KOPT-K1 (cell line): Measurements from ENCODE around the gene RNLS.

Experiments
- H3K27ac ChIP-seq: fragments of 200-600 bp; sonication (generic); 2 replicates; pipeline ENCODE4 v1.5.1; 2016; ENCODE audit warnings: antibody characterized with exemption, mild to moderate bottlenecking, low read depth, low read length; ENCODE audit not compliant: poor library complexity, severe bottlenecking
- H3K36me3 ChIP-seq: fragments of 200-600 bp; sonication (generic); 2 replicates; pipeline ENCODE4 v1.5.1; 2017; ENCODE audit warnings: antibody characterized with exemption, mild to moderate bottlenecking, low read length, moderate library complexity; ENCODE audit not compliant: insufficient read depth
- H3K9me3 ChIP-seq: fragments of 200-600 bp; sonication (generic); 2 replicates; pipeline ENCODE4 v1.5.1; 2017; ENCODE audit warnings: antibody characterized with exemption, low read length, mild to moderate bottlenecking; ENCODE audit not compliant: insufficient read depth, poor library complexity, severe bottlenecking

The RNLS gene

DNA sequence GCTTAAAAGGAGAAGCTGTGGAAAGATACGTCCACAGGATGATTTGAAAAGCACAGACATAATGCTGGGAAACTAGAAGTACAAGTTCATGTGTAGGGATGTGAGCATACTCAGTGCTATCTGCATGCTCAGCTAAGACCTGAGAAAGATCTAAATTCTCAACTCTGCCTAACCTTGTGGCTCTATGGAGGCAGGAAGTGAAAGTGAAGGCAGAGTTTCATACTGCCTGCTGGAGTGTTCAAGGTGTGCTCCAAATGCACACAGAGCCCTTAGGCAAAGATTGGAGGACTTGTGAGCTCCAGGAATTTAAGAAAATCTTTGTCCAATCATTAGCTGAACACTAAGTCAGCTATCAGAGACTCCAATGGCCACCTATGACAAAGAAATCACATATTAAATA, 190.9 kb downstream of the RNLS start:
- Histone ChIP-seq H3K9me3 (peaks cover 13% of the 10 kb centered on the region), H3K27ac (peak overlapping the region; percentile 100), H3K36me3 (no peaks in the 10 kb centered on the region)

DNA sequence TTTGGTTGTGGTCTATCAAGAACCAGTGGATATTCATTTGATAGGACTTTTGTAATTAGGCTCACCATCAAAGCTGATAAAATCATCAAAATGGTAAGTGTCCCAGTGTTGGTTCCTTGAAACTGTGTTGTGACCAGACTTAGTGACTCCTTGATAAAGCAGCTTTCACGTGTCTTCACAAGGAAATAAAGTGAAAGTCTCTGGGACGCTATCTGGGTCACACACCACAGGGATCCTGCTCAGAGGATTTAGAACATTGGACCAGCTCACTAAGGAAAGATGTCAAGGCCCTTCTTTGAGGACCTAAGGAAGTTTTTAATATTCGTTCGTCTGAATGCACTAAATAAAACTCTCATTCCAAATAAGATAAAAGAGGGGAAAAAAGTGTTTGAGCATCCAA, 193.1 kb downstream of the RNLS start:
- peak overlapping the region; percentile 100 for H3K27ac ChIP-seq
- no peaks in the 10 kb centered on the region for H3K36me3 ChIP-seq
- peaks cover under 1% of the 10 kb centered on the region for H3K9me3 ChIP-seq

DNA sequence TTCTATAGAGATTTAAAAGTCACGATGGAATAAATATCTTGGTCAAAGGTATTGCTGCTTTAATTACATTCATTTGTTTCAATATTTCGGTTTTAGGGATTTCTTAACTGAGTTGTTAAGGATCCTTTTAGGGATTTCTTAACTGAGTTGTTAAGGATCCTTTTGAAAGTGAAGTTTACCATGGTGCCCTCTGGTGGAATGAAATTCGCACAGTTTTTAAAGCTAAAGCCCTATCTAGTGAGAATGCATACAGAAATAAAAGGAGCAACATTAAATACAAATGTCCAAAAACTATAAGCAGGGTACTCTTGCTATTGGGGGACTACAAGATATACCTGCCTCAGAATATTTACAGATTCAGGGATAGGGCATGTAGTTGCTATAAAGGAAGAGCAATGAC, 193.7 kb downstream of the RNLS start:
- no peaks in the 10 kb centered on the region for H3K36me3 ChIP-seq
- H3K27ac ChIP-seq: peak overlapping the region; percentile 100
- no peaks in the 10 kb centered on the region for H3K9me3 ChIP-seq

DNA sequence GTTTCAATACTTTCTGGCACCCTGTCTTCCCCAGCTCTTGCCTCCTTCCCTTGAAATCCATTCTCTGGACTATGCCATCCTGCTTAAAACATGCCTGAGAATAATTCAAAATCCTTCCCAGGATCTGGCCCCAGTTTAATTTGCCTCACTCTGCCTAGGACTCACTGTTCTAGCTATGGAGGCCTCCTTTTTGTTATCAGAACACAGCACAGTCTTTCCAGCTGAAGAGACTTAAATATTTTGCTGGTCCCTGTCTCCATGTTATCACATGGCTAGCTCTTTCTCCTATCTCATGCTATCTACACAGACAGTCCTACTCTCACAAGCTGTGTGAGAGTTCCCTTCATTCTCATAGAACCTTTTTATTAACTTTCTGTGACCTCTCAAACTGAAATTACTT, 194.8 kb downstream of the RNLS start:
- Histone ChIP-seq H3K36me3 (peaks cover 3% of the 10 kb centered on the region; the same call in 1 of the 2 replicates), H3K9me3 (peaks cover 4% of the 10 kb centered on the region), H3K27ac (peak overlapping the region; percentile 100)

GRCh38 chr10:88386821-88387773, 196.0 kb downstream of the RNLS start:
- Histone ChIP-seq H3K36me3 (peaks cover 8% of the 10 kb centered on the region; the same call in 1 of the 2 replicates), H3K9me3 (peaks cover 16% of the 10 kb centered on the region), H3K27ac (peak overlapping the region; percentile 100)

GRCh38 chr10:88386204-88386788, 196.8 kb downstream of the RNLS start:
- H3K36me3 ChIP-seq: peaks cover 8% of the 10 kb centered on the region; the same call in 1 of the 2 replicates
- peaks cover 23% of the 10 kb centered on the region for H3K9me3 ChIP-seq
- peak overlapping the region; percentile 100 for H3K27ac ChIP-seq

GRCh38 chr10:88385601-88386203, 197.4 kb downstream of the RNLS start:
- H3K36me3 ChIP-seq: peaks cover 8% of the 10 kb centered on the region; the same call in 1 of the 2 replicates
- peak overlapping the region; percentile 100 for H3K27ac ChIP-seq
- H3K9me3 ChIP-seq: peaks cover 26% of the 10 kb centered on the region

- Histone ChIP-seq H3K27ac (peak overlapping the region; percentile 100), H3K36me3 (peaks cover 8% of the 10 kb centered on the region; the same call in 1 of the 2 replicates), H3K9me3 (peaks cover 30% of the 10 kb centered on the region)
These were observed 199.8 kb downstream of the RNLS start for GRCh38 chr10:88383276-88383675.

DNA sequence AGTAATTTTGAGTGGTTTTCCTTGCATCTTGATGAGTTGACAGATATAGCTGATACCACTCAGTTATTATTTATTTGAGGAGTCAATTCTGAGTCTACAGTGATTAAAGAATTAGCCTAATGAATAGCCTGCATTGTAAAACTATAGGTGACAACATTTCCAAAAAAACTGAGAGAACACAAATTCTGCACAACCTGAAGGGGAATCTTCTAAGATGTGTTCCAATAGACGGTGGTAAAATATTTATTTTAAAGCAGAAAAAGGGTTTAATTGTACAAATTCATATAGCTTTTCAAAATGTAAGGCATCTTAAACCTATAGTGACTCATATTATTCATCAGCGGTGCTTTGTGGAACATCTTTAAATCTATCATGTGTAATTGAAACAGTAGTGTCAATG, 200.4 kb downstream of the RNLS start:
- H3K36me3 ChIP-seq: peaks cover 8% of the 10 kb centered on the region; the same call in 1 of the 2 replicates
- peaks cover 34% of the 10 kb centered on the region for H3K9me3 ChIP-seq
- peak overlapping the region; percentile 100 for H3K27ac ChIP-seq

DNA sequence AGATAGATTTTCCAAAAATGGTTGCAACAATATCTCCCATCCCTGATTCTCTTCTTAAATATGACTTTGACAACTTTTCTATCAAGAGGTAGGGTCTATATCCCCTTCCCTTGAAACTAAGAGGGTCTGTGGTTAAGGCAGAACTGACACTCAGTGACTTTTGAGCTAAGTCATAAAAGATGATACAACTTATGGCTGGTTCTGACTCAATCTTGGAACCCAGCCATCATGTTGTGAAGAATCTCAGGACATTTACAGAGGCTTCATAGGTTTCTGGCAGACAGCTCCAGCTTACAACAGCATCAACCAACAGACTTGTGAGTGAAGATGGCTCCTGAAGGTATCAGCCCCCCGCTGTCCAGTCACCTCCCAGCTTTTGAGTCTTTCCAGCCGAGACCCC, 203.5 kb downstream of the RNLS start:
- Histone ChIP-seq H3K9me3 (peaks cover 34% of the 10 kb centered on the region), H3K36me3 (peaks cover 8% of the 10 kb centered on the region; the same call in 1 of the 2 replicates), H3K27ac (peak overlapping the region; percentile 78)

DNA sequence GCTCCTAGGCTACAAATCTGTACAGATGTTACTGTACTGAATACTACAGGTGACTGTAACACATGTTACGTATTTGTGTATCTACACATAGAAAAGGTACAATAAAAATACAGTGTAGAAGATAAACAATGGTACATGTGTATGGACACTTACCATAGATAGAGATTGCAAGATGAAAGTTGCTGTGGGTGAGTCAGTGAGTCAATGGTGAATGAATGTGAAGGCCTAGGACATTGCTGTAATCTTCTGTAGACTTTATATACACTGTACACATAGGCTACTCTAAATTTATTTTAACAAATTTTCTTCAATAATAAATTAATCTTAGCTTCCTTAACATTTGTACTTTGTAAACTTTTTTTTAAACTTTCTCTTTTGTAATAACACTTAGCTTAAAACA, 205.6 kb downstream of the RNLS start:
- Histone ChIP-seq H3K9me3 (peaks cover 22% of the 10 kb centered on the region), H3K27ac (peak overlapping the region; percentile 78), H3K36me3 (peaks cover 4% of the 10 kb centered on the region; the same call in 1 of the 2 replicates)

DNA sequence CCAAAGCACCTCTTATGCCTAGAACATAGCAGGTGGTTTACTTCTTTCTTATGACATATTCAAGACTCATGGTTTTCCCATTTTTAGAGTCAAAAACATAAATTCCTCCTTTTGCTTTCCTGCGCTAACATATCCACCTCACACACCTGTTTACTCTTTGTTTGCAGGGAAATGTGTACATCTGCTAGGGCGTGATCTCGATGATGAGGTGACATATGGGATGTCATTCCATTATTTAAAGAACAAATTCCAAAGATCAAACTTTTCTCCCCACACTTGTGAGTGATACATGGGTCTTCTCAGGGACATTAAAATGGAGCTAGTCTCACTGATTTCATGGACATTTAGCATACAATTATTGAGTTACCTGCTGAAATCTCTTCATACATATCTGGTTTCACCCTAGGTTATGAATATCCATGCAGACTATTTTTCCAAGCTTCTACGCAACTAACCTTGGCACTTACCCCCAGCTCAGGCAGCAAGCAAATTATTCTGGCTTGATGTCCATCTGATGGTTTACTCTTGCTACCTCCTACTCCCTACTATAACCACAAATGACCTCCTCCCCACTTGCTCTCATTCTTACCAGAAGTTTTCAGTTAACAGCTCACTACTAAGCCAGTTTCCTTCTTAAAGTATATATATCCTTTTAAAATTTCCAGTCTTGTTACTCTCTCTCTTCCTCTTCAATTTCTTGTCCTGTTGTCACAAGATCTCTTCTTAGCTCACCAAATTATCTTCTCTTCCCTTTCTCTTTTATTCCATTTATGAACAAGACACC, 208.5 kb downstream of the RNLS start:
- Histone ChIP-seq H3K27ac (peak overlapping the region; percentile 78), H3K9me3 (peaks cover 22% of the 10 kb centered on the region), H3K36me3 (peaks cover 28% of the 10 kb centered on the region)

DNA sequence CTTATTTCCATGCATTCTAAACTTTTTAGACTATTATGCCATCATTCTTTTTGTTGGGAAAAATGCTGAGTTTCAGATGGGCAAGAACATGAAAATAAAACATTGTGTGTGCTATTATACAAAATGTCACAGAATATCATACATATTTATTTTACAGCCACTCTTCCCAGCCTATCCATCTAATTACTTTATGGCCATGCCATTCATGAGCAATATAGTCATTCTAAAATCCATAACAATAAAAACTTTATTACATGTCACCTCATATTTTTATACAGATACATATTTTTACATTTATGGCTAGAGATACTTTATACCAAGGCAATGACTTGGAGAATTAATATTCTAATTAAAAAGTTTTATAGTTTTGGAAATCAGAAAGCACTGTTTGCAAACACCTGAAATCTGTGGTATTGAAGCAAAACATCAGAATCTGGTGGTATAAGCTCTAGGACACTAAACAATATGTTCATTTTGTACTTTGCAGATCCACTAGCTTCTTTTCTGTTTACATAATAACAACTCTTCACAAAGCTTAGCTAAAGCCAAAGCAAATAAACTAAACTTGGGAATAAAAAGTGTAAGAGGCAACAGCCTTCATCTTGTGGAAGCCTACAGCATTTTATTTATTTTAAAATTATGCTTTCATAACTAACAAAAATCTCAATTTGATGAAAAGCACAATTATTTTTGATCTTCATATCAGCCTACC, 210.1 kb downstream of the RNLS start:
- H3K9me3 ChIP-seq: peaks cover 26% of the 10 kb centered on the region
- peak overlapping the region; percentile 78 for H3K27ac ChIP-seq

More for the DNA sequence above, 210.1 kb downstream of the RNLS start:
- H3K36me3 ChIP-seq: peaks cover 32% of the 10 kb centered on the region
